ENCODE data around the gene C6orf15.
"Not testable (repeated sequence)": the region's sequence is repeated elsewhere in the genome, so short reads cannot be mapped to it uniquely, and the experiment has no call there.

C6orf15 gene

DNA sequence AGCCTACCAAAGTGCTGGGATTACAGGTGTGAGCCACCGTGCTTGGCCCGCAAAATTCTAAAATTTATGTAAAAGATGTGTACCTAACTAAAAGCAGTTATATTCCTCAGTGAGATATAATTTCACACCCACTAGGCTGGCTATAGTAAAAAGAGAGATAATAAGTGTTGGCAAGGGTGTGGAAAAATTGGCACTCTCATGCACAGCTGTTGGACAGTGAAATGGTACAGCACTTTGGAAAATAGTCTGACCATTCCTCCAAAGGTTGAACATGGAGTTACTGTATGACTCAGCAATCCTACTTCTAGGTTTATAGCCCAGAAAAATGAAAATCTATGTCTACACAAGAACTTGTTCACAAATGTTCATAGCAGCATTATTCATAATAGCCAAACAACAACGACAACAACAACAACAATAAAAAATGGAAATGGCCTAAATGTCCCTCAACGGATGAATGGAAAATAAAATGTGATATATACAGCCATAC lies 13.9 kb downstream of the C6orf15 start:
- no peak for DNase-seq

DNA sequence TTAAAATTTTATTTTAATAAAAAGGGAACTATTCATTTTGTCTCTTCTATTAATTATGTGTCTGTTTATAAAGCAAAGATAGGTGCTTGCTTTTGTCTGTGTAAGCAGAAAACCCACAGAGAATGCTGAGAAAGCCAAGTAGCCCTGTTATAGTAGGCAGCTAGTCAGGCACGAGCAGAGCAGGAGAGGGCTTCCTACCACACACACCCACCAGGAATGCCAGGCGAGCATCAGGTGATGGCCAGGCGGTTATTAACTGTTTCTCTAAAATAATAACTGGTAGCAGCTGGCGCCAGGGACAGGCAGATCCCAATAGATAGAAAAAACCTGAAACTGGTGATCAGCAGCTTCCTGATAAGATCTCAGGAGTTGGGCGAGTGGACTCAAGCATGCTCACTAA lies 15.7 kb downstream of the C6orf15 start:
- no peak for DNase-seq

DNA sequence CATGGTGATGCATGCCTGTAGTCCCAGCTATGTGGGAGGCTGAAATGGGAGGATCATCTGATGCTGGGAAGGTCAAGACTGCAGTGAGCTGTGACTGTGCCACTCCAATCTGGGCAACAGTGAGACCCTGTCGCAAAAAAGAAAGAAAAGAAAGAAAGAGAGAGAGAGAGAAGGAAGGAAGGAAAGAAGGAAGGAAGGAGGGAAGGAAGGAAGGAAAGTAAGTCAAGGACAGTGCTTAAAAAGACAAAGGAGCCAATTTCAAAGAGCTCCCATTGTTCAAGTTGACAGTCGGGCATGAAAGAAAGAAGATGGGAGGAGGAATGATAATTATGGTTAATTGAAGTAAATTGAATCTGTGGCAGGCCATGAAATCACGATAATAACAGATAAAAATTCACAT lies 16.2 kb downstream of the C6orf15 start:
- DNase-seq: no peak

DNA sequence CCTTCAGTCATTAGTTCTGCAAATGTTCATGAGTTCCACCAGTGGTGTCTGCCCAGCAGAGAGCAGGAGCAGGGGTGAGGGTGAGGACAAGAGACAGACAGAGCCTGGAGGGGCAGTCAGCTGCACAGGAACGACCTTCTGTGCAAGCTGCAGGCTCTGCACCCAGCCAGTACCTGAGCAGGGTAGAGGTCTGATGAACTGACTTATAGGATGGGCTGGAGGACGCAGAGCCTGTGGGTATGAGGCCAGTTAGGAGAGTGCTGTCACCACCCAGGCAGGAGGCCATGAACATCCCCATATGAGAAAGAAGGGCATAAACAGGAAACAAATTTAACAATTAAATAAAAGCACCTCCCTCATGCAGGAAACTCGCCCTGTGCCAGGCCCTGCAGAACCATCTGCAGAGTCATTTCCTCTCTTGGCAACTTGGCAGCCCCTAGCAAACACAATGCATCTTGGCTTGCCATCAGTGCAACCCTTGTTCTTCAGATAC lies 17.9 kb downstream of the C6orf15 start:
- DNase-seq: no peak

DNA sequence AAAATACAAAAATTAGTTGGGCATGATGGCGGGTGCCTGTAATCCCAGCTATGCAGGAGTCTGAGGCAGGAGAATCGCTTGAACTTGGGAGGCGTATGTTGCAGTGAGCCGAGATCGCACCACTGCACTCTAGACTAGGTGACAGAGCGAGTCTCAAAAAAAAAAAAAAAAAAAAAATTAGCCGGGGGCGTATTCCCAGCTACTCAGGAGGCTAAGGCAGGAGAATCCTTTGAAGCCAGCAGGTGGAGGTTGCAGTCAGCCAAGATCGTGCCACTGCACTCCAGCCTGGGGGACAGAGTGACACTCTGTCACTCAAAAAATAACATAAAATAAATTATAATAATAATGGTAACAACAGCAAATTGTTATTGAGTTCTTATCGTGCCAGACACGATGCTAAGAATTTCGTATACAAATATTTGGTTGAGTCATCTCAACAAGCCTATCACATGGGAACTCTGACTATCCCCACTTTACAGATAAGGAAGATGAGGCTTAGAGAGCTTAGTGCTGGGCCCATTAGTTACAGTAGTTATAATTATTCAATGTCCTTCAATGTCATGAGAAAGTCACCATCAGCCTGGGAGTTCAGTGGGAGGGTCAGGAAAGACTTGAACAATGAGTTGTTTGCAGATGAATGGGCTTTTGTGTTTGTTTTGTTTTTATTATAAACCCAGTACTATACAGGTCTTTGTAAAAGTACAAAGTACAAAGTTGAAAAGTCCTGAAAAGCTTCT lies 19.4 kb downstream of the C6orf15 start:
- no peak for DNase-seq

DNA sequence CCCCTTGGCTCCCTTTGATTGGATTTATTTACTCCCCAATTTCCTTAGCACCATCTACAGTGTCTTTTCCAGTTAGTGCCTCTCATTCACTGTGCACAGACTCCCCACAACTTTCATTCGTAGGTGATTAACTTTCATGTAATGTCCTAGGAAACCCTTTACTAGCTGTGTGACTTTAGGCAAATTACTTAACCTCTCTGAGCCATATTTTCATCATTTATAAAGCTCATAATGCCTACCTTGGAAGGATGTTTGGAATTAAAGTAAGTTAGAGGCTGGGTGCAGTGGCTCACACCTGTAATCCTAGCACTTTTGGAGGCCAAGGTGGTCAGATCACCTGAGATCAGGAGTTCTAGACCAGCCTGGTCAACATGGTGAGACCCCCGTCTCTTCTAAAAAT lies 20.1 kb downstream of the C6orf15 start:
- DNase-seq: no peak

DNA sequence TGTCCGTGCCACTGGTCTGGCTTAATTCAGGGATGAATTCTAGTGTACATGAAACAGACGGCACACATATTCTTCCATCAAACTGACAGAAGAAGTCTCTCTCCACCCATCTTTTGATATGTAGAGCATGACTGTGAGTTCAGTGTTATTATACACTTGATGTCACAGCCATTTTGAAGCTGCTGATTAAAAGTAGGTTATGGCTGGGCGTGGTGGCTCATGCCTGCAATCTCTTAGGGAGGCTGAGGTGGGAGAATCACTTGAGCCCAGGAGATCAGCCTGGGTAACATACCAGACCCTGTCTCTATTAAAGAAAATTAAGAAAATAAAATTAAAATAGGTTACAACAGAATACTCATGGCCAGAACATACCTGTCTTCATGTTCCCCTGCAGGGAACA lies 20.7 kb downstream of the C6orf15 start:
- DNase-seq: no peak

DNA sequence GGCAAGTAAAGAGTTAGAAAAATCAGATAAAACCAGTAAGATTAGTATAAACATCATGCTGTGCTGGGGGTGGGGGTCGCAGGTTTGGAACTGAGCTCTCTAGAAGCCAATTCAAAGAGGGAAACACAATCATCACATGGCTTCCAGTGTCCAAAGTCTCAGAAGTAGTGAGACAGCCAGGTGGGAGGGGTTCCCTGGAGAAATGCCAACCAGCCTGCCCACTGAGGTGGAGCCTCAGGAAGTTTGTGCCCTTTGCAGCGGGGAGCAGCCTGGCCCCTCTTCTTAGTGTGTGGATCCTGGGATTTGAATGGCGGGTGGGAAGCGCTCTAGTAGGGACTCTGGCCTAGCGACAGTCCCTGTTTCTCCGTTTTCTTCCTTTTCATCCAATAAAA lies 21.4 kb downstream of the C6orf15 start:
- DNase-seq: no peak

DNA sequence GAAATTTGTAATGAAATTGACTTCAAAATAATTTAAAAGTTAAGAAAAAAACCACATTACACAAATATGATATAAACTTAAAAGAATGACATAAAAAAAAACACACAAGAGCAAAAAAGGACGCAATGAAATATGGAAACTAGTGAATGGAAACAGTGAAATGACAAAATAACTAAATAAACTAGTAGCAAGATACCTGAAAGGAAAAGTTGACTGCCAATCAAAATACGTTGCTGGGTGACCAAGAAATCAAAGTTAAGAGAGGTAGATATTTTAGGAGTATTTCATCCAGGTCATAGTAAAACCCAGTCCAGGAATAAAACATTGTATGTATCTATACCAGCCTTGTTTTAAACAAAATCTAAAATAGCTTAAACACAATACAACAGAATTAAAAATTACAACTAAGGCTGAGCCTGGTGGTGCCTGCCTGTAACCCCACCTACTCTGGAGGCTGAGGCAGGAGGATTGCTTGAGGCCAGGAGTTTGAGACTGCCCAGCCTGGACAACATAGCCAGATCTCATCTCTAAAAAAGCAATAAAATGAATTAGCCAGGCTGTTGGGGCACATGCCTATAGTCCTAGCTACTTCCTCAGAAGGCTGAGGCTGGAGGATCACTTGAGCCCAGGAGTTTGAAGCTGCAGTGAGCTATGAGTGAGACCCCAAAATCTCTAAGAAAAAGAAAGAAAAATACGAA lies 22.0 kb downstream of the C6orf15 start:
- DNase-seq: no peak

DNA sequence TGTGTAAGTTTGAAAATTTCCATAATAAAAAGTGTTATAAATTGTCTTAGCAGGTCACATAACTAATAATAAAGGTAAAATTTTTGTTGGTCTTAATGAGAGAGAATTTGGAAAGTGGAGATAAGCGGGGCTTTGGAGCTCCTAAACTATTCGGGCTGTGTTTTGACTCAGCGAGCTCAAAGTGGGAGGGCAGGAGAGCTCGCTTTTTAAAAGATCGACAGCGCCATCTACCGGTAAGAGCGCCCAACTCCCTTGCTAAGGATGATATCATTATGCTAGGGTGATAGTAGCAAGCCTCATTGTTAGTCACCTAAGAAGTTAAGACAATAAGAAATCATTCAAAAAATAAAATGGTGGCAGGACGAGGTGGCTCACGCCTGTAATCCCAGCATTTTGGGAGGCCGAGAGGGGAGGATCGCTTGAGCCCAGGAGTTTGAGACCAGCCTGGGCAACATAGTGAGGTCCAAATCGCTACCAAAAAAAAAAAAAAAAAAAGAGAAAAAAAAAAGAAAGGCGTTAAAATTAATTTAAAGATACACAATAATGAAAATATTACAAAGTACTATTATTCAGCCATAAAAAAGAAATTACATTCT lies 24.8 kb downstream of the C6orf15 start:
- DNase-seq: no peak

DNA sequence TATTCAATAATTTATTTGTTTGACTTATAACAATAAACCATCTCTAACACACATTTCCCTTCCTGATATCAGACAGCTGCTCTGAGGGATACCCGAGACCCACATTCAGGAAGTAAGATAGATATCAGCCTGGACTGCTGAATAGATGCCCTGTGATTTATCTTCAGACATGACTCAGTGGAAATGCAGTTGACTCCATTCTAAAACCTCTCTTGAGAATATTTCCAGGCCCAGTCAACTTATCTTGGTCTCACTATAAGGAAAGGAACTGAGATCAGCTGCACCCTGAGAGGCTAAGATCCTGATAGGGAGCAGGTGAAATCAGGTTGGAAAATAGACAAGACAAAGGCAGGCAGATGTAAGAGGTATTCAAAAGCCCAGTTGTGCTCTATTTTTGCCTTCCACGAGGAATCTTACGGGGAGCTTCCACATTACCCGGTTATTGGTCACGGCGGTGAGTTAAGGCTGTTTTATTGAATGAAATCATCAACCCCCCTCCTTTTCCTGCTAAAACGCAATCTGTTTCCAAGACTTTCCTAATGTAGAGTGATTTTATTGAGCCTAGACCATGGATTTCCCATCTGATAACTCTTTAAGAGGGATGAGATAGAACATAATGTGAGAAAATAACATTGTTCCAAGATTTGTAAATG lies 25.5 kb downstream of the C6orf15 start:
- no peak for DNase-seq

DNA sequence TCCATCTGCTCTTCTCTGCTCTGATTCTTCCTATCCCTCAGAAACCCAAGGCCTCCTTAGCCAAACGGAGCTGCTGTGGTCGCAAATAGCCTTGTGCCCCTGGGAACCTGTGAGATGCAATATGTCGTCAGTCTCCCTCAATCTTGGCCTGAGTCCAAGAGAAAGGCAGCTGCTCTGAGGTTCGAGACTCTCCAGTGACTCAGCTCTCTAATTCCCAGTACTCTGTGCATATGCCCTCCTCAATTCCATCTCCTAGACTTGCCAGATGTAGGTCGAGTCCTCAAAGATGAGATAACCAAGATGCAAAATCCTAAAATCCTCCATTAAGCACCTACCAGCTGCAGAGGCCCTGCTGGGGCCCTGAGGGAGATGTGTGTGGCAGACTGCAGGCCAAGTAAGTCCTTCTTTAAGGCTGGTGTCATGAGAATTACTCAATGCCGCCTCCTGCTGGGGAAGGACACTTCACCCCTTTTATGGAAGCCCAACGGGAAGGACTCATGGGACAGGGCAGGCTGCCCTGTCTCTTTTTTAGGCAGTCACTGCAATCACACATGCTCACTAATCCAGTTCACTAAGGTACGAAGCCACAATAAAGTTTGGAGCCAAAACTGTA lies 28.5 kb downstream of the C6orf15 start:
- DNase-seq: no peak

DNA sequence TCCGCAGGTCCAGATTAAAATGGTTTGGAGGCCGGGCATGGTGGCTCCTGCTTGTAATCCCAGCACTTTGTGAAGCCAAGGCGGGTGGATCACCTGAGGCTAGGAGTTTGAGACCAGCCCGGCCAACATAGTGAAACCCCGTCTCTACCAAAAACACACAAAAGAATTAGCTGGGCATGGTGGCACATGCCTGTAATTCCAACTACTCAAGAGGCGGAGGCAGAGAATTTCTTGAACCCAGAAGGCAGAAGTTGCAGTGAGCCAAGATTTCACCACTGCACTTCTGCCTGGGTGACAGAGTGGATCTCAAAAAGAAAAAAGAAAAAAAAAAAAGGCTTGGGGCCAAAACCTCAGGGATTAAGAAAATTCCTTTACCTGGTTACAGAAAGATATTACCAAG lies 30.5 kb downstream of the C6orf15 start:
- DNase-seq: no peak

DNA sequence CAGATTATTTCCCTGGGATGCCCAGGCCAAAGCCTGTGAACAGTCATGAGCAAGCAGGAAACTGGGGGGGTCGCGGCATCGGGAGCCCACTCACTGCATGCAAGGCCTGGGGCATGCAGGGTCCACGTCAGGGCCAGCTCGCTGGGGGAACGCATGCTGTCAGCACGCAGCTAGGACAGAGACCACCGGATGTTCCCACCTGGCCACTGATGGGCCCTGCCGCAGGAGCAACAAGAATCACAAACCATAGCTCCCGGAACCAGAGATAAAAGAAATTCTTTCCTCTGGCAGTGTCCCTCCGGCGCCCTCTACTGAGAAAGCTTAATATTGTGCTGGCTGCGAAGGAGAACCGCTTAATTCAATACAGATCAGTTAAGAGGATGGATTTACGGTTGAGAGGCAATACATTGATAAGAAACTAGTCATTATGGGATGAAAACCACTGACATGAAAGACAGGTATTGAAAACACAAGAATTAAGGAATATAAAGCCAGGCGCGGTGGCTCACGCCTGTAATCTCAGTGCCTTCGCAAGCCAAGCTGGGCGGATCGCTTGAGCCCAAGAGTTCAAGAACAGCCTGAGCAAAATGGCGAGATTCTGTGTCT lies 32.6 kb downstream of the C6orf15 start:
- DNase-seq: no peak

DNA sequence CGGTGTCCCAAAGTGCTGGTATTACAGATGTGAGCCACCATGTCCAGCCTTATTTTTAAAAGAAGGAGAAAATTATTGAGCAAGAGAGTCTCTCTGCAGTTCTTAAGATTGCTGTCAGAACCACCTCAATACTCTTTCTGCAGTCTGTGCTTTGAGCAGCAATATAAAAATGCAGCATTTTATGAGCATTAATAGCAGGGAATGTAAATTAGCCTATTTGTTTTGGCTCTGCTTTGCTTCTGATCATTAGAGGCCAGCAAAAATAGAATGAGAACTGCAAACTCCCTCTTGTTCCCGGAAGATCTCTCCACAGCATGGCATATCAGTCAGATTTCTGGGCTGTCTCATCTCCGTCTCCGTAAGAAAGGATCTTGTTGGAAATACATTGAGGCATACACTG lies 35.8 kb downstream of the C6orf15 start:
- DNase-seq: no peak

DNA sequence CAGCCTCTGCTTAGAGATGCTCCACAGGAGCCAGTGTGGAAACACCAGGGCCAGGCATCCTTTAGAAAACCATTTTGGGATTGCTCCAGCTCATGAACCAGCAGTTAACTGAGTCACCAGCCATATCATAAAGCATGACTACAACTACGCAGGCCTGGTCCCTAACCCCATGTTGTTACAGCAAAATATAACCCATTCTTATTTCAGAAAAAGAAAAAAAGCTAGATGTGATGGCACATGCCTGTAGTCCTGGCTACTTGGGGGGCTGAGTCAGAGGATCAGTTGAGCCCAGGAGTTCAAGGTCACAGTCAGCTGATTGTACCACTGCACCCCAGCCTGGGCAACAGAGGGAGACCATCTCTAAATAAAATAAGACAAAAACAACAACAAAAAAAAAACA lies 36.8 kb downstream of the C6orf15 start:
- no peak for DNase-seq

DNA sequence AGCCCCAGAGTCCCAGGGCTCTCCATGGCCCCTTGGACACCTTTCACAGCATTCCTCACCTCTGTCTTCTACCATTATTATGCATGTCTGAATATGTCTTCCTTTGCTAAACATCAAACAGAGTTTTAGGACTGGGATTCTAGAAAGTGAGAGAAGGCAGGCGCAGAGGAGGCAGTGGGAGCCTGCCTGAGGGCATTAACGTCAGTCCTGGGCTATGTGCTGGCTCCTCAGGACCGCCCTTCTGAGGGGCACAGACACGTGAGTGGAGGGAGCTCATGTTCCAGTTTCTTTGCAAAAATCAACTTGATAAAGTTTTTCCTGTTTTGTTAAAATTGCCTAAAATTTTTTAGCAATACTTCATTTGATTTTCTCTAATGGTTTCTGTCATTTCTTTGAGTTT lies 38.0 kb downstream of the C6orf15 start:
- DNase-seq: no peak

DNA sequence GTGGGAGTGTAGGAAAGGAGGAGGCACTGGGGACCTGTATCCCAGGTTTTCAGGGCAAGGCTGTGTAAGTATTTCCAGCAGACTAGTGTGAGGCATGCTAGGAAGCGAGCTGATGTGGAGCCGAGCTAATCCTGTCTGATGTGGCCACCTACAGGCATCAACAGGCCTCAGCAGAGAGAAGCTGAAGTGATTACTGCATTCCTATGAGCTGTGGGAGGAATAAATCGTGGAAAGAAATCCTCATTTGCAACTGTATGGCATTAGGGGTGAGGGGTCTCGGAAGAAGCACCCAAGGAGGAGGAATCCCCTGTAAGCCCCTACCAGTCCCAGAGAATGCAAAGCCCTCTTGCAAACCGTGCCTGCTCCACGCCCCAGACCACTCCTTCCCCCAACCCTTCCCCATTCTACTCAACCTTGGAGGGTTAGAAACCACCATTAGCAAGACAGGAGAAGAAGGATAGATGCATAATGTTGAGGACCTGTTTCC lies 41.6 kb downstream of the C6orf15 start:
- no peak for DNase-seq

DNA sequence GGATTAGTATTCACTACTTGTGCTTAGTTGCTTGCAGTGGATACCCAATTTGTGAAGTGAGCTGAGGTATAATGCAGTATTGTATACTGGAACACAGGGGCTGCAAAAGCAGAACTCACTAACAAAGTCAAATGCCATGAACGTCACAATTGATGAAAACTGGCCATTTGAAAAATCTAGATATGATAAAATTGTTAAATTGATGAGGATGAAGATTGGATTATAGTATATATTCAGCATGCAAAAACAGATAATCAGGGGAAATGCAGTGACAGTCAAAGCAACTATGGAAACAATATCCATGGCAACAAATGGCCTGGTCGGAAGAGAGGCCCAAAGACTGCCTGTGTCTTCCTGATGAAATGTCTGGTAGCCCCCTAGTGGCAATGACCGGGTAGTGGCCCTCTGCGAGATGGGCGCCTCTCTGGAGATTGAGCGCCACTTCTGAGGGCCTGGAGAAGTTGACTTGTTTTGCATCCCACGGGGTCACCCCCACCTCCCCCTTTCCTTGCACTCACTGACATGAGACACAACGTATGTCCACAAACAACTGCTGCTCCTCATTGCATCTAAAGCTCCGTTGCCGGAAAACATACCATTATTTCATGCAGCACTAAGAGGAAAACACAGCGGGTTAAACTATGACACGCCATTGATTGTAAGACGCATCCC lies 43.6 kb downstream of the C6orf15 start:
- no peak for DNase-seq

DNA sequence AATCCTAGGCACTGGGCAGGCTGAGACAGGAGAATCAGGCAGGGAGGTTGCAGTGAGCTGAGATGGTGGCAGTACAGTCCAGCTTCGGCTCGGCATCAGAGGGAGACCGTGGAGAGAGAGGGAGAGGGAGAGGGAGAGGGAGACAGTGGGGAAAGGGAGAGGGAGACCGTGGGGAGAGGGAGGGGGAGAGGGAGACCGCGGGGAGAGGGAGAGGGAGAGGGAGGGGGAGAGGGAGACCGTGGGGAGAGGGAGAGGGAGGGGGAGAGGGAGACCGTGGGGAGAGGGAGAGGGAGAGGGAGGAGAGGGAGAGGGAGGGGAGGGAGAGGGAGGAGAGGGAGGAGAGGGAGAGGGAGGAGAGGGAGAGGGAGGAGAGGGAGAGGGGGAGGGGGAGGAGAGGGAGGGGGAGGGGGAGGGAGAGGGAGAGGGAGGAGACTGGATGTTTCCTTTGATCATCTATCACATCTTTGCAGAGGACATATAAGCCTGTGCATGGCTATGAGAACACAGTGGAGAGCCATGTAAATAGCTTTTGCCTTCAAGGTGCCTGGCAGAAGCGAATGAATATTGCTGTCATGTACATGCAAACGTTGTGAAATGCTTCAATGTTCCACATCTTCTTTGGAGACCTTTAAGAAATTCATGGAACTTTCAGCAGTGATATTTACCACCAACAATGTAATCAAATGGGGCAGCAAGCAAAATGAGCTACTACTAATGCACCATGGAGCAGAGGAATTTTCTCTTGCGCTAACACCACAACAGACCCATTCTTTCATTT lies 44.3 kb downstream of the C6orf15 start:
- not testable (repeated sequence) for DNase-seq

DNA sequence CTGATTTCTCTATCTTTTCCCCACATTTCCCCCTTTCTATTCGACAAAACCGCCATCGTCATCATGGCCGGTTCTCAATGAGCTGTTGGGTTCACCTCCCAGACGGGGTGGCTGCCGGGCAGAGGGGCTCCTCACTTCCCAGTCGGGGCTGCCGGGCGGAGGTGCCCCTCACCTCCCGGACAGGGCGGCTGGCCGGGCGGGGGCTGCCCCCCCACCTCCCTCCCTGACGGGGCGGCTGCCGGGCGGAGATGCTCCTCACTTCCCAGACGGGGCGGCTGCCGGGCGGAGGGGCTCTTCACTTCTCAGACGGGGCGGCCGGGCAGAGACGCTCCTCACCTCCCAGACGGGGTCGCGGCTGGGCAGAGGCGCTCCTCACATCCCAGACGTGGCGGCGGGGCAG lies 45.3 kb downstream of the C6orf15 start:
- DNase-seq: not testable (repeated sequence)

Measured in activated gamma-delta T cell (primary cell).